ENCODE data around the gene GRM7. TPM values are rescaled to one million over a fixed set of nuclear protein-coding genes. Genes with fewer than 3 reads are reported as not detected.

GRM7 gene
- total RNA-seq, 4 donors from 2014 or later: 0.39 TPM; not detected in 3

GRCh38 chr3:7112523-7113056 lies 251.7 kb downstream of the GRM7 start:
- WGBS: 92% methylated on average over 1 of the region's 1 CpG
- Histone ChIP-seq H3K4me3 (no peak overlapping the region), H3K27me3 (no peaks in the 10 kb centered on the region), H3K4me1 (no peaks in the 10 kb centered on the region), H3K36me3 (no peaks in the 10 kb centered on the region), H3K27ac (replicated peaks in 1 of 4) (no peak overlapping the region), H3K9me3 (no peaks in the 10 kb centered on the region)
- intact Hi-C loops (cut with DNase I): no loop called here
- TF ChIP-seq POLR2A (IDR thresholded peaks at IDR 0.05; ENCODE audit: low read depth): no peak
- no peak for TF ChIP-seq POLR2AphosphoS5 (IDR thresholded peaks at IDR 0.05)
- TF ChIP-seq CTCF (IDR thresholded peaks at IDR 0.05): no peak
- no peak for TF ChIP-seq EP300 (IDR thresholded peaks at IDR 0.05)
- no peak for DNase-seq (ENCODE audit: extremely low spot score)

- DNase-seq (ENCODE audit: extremely low spot score): no peak
- Histone ChIP-seq H3K36me3 (no peaks in the 10 kb centered on the region), H3K4me3 (no peak overlapping the region), H3K27me3 (no peaks in the 10 kb centered on the region), H3K27ac (replicated peaks in 1 of 4) (no peak overlapping the region), H3K9me3 (no peaks in the 10 kb centered on the region), H3K4me1 (no peaks in the 10 kb centered on the region)
- intact Hi-C loops (cut with DNase I): no loop called here
- 77% methylated on average over 8 of the region's 8 CpGs for WGBS
- TF ChIP-seq CTCF (IDR thresholded peaks at IDR 0.05) (peak in 1 of 3 experiments; percentile 32), EP300 (IDR thresholded peaks at IDR 0.05) (no peak)
Measured at GRCh38 chr3:7144697-7145308, 283.9 kb downstream of the GRM7 start.

- 75% methylated on average over 5 of the region's 5 CpGs for WGBS
- intact Hi-C loops (cut with DNase I): no loop called here
- no peak for TF ChIP-seq POLR2AphosphoS5 (IDR thresholded peaks at IDR 0.05)
- TF ChIP-seq POLR2A (IDR thresholded peaks at IDR 0.05; ENCODE audit: low read depth): no peak
- TF ChIP-seq EP300 (IDR thresholded peaks at IDR 0.05): no peak
- no peak for TF ChIP-seq CTCF (IDR thresholded peaks at IDR 0.05)
Measured at GRCh38 chr3:7146529-7146928, 285.6 kb downstream of the GRM7 start.

GRCh38 chr3:7158516-7158915 lies 297.6 kb downstream of the GRM7 start:
- no peaks in the 10 kb centered on the region for H3K9me3 ChIP-seq
- no peak for DNase-seq (ENCODE audit: extremely low spot score)
- peaks cover 0 to 8% (median 7%) of the 10 kb centered on the region in 4 donors for H3K4me1 ChIP-seq
- H3K27me3 ChIP-seq: no peaks in the 10 kb centered on the region
- intact Hi-C loops (cut with DNase I): no loop called here
- 93% methylated on average over 2 of the region's 2 CpGs for WGBS
- H3K27ac ChIP-seq (replicated peaks in 1 of 4): no peak overlapping the region
- H3K4me3 ChIP-seq: no peak overlapping the region
- no peak for TF ChIP-seq POLR2A (IDR thresholded peaks at IDR 0.05; ENCODE audit: low read depth)
- no peak for TF ChIP-seq POLR2AphosphoS5 (IDR thresholded peaks at IDR 0.05)
- no peak for TF ChIP-seq EP300 (IDR thresholded peaks at IDR 0.05)
- no peak for TF ChIP-seq CTCF (IDR thresholded peaks at IDR 0.05)
- H3K36me3 ChIP-seq: no peaks in the 10 kb centered on the region

More at GRCh38 chr3:7146529-7146928, 285.6 kb downstream of the GRM7 start:
- H3K27me3 ChIP-seq: no peaks in the 10 kb centered on the region
- no peak for DNase-seq (ENCODE audit: extremely low spot score)
- H3K4me3 ChIP-seq: no peak overlapping the region
- no peaks in the 10 kb centered on the region for H3K36me3 ChIP-seq
- H3K4me1 ChIP-seq: no peaks in the 10 kb centered on the region
- no peaks in the 10 kb centered on the region for H3K9me3 ChIP-seq
- no peak overlapping the region for H3K27ac ChIP-seq (replicated peaks in 1 of 4)

- TF ChIP-seq POLR2A (IDR thresholded peaks at IDR 0.05; ENCODE audit: low read depth) (no peak), CTCF (IDR thresholded peaks at IDR 0.05) (no peak), EP300 (IDR thresholded peaks at IDR 0.05) (no peak), POLR2AphosphoS5 (IDR thresholded peaks at IDR 0.05) (no peak)
- 82% methylated on average over 2 of the region's 2 CpGs for WGBS
- no peak for DNase-seq (ENCODE audit: extremely low spot score)
- no peak overlapping the region for H3K4me3 ChIP-seq
- no peak overlapping the region for H3K27ac ChIP-seq (replicated peaks in 1 of 4)
- H3K4me1 ChIP-seq: peaks cover 0 to 8% (median 7%) of the 10 kb centered on the region in 4 donors
- H3K36me3 ChIP-seq: no peaks in the 10 kb centered on the region
- H3K27me3 ChIP-seq: no peaks in the 10 kb centered on the region
- no peaks in the 10 kb centered on the region for H3K9me3 ChIP-seq
- intact Hi-C loops (cut with DNase I): no loop called here
Measured at GRCh38 chr3:7160689-7161088, 299.8 kb downstream of the GRM7 start.

Data from esophagus muscularis mucosa (tissue), 4 donors.